ENCODE results near the gene SUPT16H. TPM values are rescaled to one million over a fixed set of nuclear protein-coding genes. Genes with fewer than 3 reads are reported as not detected.

The SUPT16H gene
- total and polyA plus RNA-seq, 2 of the 13 experiments (the other 11 are each of a cell fraction or from before 2014, with no cell fraction given): 77.5 to 230 TPM

DNA sequence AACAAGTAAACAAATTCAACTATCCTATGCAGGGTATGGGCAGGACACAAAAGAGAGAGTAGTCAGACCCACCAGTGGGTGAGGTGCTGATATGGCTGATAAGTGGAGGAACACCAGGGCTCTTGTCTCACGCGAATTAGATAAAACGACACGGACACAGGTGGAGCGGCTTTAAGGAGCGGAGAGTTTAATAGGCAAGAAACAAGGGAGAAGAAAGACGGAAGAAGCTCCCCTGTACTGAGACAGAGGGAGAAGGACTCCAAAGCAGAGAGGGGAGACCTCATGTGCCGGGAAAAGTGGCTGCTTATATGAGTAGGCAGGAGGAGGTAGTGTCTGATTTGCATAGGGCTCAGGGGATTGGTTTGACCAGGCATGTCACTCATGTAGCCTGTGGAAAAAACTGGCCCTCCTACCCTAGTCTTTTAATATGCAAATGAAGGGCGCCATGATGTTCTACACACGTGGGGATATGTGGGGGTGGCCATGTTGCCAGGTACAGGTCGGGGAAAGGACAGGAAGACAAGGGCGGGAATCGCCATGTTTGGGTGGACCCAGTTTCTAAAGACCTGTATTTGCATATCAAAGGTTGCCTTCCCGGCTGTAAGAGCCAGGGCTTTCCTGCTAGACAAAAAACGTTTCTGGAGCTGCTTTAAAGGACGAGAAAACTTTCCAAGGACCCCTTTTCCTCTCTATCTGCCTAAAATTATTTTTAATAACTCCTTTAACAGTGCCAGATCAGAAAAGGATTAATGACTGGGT, 75.2 kb downstream of the SUPT16H start (continued):
- TF ChIP-seq, protein P1, sequence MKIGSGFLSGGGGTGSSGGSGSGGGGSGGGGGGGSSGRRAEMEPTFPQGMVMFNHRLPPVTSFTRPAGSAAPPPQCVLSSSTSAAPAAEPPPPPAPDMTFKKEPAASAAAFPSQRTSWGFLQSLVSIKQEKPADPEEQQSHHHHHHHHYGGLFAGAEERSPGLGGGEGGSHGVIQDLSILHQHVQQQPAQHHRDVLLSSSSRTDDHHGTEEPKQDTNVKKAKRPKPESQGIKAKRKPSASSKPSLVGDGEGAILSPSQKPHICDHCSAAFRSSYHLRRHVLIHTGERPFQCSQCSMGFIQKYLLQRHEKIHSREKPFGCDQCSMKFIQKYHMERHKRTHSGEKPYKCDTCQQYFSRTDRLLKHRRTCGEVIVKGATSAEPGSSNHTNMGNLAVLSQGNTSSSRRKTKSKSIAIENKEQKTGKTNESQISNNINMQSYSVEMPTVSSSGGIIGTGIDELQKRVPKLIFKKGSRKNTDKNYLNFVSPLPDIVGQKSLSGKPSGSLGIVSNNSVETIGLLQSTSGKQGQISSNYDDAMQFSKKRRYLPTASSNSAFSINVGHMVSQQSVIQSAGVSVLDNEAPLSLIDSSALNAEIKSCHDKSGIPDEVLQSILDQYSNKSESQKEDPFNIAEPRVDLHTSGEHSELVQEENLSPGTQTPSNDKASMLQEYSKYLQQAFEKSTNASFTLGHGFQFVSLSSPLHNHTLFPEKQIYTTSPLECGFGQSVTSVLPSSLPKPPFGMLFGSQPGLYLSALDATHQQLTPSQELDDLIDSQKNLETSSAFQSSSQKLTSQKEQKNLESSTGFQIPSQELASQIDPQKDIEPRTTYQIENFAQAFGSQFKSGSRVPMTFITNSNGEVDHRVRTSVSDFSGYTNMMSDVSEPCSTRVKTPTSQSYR (CRISPR knock-in tag; IDR thresholded peaks at IDR 0.05; ENCODE audit: borderline replicate concordance): peak; percentile 27; the same call in 1 of the 2 replicates
- TF ChIP-seq ZNF749 (CRISPR knock-in tag; IDR thresholded peaks at IDR 0.05; ENCODE audit: borderline replicate concordance): no peak
- TF ChIP-seq ZNF652 (CRISPR knock-in tag; IDR thresholded peaks at IDR 0.05; ENCODE audit: borderline replicate concordance, low read depth): no peak
- peak; percentile 87; the same call in 1 of the 2 replicates for TF ChIP-seq EHMT2 (IDR thresholded peaks at IDR 0.05; ENCODE audit: borderline replicate concordance, low read depth, low read length)
- TF ChIP-seq RNF2 (conservative IDR thresholded peaks at IDR 0.05; ENCODE audit: low read depth): no peak
- 0 out of 2 replicates have a peak, but pooled peaks have one; percentile 49 for TF ChIP-seq ZBTB20 (CRISPR knock-in tag; IDR thresholded peaks at IDR 0.05; ENCODE audit: borderline replicate concordance, low read depth)
- no peak; the same call in 1 of the 2 replicates for TF ChIP-seq NFKBIZ (CRISPR knock-in tag; IDR thresholded peaks at IDR 0.05)
- TF ChIP-seq, protein P2, sequence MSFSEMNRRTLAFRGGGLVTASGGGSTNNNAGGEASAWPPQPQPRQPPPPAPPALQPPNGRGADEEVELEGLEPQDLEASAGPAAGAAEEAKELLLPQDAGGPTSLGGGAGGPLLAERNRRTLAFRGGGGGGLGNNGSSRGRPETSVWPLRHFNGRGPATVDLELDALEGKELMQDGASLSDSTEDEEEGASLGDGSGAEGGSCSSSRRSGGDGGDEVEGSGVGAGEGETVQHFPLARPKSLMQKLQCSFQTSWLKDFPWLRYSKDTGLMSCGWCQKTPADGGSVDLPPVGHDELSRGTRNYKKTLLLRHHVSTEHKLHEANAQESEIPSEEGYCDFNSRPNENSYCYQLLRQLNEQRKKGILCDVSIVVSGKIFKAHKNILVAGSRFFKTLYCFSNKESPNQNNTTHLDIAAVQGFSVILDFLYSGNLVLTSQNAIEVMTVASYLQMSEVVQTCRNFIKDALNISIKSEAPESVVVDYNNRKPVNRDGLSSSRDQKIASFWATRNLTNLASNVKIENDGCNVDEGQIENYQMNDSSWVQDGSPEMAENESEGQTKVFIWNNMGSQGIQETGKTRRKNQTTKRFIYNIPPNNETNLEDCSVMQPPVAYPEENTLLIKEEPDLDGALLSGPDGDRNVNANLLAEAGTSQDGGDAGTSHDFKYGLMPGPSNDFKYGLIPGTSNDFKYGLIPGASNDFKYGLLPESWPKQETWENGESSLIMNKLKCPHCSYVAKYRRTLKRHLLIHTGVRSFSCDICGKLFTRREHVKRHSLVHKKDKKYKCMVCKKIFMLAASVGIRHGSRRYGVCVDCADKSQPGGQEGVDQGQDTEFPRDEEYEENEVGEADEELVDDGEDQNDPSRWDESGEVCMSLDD (CRISPR knock-in tag; IDR thresholded peaks at IDR 0.05; ENCODE audit: borderline replicate concordance): no peak
- TF ChIP-seq, protein P3, sequence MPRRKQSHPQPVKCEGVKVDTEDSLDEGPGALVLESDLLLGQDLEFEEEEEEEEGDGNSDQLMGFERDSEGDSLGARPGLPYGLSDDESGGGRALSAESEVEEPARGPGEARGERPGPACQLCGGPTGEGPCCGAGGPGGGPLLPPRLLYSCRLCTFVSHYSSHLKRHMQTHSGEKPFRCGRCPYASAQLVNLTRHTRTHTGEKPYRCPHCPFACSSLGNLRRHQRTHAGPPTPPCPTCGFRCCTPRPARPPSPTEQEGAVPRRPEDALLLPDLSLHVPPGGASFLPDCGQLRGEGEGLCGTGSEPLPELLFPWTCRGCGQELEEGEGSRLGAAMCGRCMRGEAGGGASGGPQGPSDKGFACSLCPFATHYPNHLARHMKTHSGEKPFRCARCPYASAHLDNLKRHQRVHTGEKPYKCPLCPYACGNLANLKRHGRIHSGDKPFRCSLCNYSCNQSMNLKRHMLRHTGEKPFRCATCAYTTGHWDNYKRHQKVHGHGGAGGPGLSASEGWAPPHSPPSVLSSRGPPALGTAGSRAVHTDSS (CRISPR knock-in tag; conservative IDR thresholded peaks at IDR 0.05): no peak
- TF ChIP-seq KDM5A (IDR thresholded peaks at IDR 0.05; ENCODE audit: borderline replicate concordance, low read length): no peak; the same call in 1 of the 2 replicates
- no peak for TF ChIP-seq ZNF432 (CRISPR knock-in tag; IDR thresholded peaks at IDR 0.05; ENCODE audit: borderline replicate concordance)
- TF ChIP-seq, protein P4, sequence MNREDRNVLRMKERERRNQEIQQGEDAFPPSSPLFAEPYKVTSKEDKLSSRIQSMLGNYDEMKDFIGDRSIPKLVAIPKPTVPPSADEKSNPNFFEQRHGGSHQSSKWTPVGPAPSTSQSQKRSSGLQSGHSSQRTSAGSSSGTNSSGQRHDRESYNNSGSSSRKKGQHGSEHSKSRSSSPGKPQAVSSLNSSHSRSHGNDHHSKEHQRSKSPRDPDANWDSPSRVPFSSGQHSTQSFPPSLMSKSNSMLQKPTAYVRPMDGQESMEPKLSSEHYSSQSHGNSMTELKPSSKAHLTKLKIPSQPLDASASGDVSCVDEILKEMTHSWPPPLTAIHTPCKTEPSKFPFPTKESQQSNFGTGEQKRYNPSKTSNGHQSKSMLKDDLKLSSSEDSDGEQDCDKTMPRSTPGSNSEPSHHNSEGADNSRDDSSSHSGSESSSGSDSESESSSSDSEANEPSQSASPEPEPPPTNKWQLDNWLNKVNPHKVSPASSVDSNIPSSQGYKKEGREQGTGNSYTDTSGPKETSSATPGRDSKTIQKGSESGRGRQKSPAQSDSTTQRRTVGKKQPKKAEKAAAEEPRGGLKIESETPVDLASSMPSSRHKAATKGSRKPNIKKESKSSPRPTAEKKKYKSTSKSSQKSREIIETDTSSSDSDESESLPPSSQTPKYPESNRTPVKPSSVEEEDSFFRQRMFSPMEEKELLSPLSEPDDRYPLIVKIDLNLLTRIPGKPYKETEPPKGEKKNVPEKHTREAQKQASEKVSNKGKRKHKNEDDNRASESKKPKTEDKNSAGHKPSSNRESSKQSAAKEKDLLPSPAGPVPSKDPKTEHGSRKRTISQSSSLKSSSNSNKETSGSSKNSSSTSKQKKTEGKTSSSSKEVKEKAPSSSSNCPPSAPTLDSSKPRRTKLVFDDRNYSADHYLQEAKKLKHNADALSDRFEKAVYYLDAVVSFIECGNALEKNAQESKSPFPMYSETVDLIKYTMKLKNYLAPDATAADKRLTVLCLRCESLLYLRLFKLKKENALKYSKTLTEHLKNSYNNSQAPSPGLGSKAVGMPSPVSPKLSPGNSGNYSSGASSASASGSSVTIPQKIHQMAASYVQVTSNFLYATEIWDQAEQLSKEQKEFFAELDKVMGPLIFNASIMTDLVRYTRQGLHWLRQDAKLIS (CRISPR knock-in tag; IDR thresholded peaks at IDR 0.05): no peak
- no peak for TF ChIP-seq RORA (CRISPR knock-in tag; IDR thresholded peaks at IDR 0.05)

Measured in HepG2 (cell line).